IMR-90 (cell line): ENCODE results near the gene BLVRB.

Experiments
- BHLHE40 ChIP-seq: fragments of 150-350 bp; IDR thresholded peaks from 2 replicates; pipeline ENCODE4 v1.6.1; 2016; ENCODE audit warnings: mild to moderate bottlenecking, low read depth, low read length
- CTCF ChIP-seq: conservative IDR thresholded peaks from 2 replicates; pipeline ENCODE4 v1.5.1; 2012; ENCODE audit warnings: mild to moderate bottlenecking, low read depth, low read length, improper control_type of control experiment
- MAFK ChIP-seq: IDR thresholded peaks from 2 replicates; pipeline ENCODE4 v1.6.1; 2012; ENCODE audit warnings: low read depth, low read length, improper control_type of control experiment
- NFE2L2 ChIP-seq: fragments of 150-350 bp; IDR thresholded peaks from 2 replicates; pipeline ENCODE4 v1.6.1; 2016; ENCODE audit warnings: low read depth, mild to moderate bottlenecking, low read length
- POLR2A ChIP-seq: IDR thresholded peaks from 2 replicates; pipeline ENCODE4 v1.6.1; 2012; ENCODE audit warnings: mild to moderate bottlenecking, low read depth, low read length
- RFX5 ChIP-seq: IDR thresholded peaks from 2 replicates; pipeline ENCODE4 v1.8.0; 2012; ENCODE audit warnings: low read depth, mild to moderate bottlenecking, low read length, moderate library complexity

- TF ChIP-seq POLR2A (no peak), RFX5 (no peak), MAFK (no peak), CTCF (no peak), NFE2L2 (no peak), BHLHE40 (no peak)
Observed at GRCh38 chr19:40489882-40490230, 24.3 kb upstream of the BLVRB start.
